IPS-18a (cell line): Measurements from ENCODE around the gene PLEKHM2.

Source experiments
- H3K27ac ChIP-seq: one replicate; pipeline ENCODE4 v1.5.1; 2013; ENCODE audit warnings: low read length
- H3K27me3 ChIP-seq: one replicate; pipeline ENCODE4 v1.6.1; 2013; ENCODE audit warnings: mild to moderate bottlenecking, low read length; ENCODE audit not compliant: control insufficient read depth, insufficient read depth
- H3K36me3 ChIP-seq: one replicate; pipeline ENCODE4 v1.6.1; 2013; ENCODE audit warnings: low read depth, low read length; ENCODE audit not compliant: control insufficient read depth
- H3K4me1 ChIP-seq: one replicate; pipeline ENCODE4 v1.6.1; 2013; ENCODE audit warnings: low read depth, low read length; ENCODE audit not compliant: control insufficient read depth
- H3K4me3 ChIP-seq: one replicate; pipeline ENCODE4 v1.5.1; 2013; ENCODE audit warnings: low read length
- H3K9ac ChIP-seq: one replicate; pipeline ENCODE4 v1.6.1; 2013; ENCODE audit warnings: mild to moderate bottlenecking, low read length, moderate library complexity
- H3K9me3 ChIP-seq: one replicate; pipeline ENCODE4 v1.6.1; 2013; ENCODE audit warnings: low read depth, low read length; ENCODE audit not compliant: control insufficient read depth

PLEKHM2 gene

DNA sequence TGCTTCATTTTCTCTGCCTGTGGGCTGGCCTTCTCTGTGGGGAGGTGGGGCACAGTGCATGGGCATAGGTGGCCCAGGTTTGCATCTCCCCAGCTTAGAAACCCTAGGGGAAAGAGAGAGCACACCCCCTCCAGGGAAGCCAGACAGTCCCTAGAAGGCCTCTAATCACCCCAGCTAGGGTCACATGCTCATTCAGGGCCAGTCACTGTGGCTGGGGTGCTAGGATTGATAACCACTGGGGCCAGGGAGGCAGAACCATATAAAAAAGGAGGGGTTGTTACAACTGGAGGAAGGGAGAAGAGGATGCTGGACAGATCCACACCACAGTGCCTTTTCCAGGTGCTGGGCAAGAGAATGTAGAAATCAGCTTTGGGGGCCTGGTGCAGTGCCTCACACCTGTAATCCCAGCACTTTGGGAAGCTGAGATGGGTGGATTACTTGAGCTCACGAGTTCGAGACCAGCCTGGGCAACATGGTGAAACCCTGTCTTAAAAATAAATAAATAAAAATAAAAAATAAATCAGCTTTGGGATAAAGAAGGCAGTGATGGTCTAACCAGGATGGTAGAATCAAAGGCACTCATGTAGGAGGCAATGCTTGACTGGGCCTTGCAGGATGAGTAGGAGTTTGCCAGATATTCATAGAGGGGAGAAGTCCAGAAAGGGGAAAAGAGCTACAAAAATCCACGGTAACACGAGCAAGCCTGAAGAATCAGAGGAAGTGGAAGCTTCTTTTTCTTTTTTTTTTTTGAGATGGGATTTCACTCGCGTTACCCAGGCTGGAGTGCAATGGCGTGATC is 94.0 kb downstream of the PLEKHM2 start:
- no peaks in the 10 kb centered on the region for H3K4me1 ChIP-seq
- H3K27me3 ChIP-seq: no peaks in the 10 kb centered on the region
- H3K9me3 ChIP-seq: no peaks in the 10 kb centered on the region
- H3K9ac ChIP-seq: no peak overlapping the region
- H3K36me3 ChIP-seq: peaks cover 63% of the 10 kb centered on the region
- H3K4me3 ChIP-seq: no peak overlapping the region
- H3K27ac ChIP-seq: no peak overlapping the region
